A549 (cell line): ENCODE results near the gene CEP250. TPM values are rescaled to one million over a fixed set of nuclear protein-coding genes. Genes with fewer than 3 reads are reported as not detected.
A peak's percentile ranks its signal among the peaks of the same experiment; 100 is the strongest.

ENCODE experiments used
- ATAC-seq, 2 experiments: fragments of 200-7000 bp in 1 of 2; fragments of >200 bp in 1 of 2; cut with Nextera tagmentation in 1 of 2; cut with Tn5 transposase in 1 of 2; 3 replicates each; pipeline versions ENCODE4 v1.8.0 to v1.9.1; 2018 to 2020; ENCODE audit warnings: mild to moderate bottlenecking in 1 of 2, moderate library complexity in 1 of 2
- CTCF ChIA-PET: fragments of 300-600 bp; sonication (Branson Sonifier 250); formaldehyde crosslinking; extraction: SDS; loops from one replicate; lab custom pipeline; 2021; ENCODE audit warnings: antibody characterized with exemption, inconsistent platforms; lab: Yijun Ruan, JAX
- POLR2A ChIA-PET: fragments of 350-600 bp; formaldehyde crosslinking; extraction: SDS; loops from one replicate; lab custom pipeline; 2021; ENCODE audit warnings: antibody characterized with exemption, inconsistent platforms; lab: Yijun Ruan, JAX
- DNase-seq, 2 experiments: peaks; one replicate each; pipeline versions ENCODE4 v3.0.0 to v3.0.0-alpha.2; 2011 to 2016; ENCODE audit warnings: low read depth in 1 of 2, low spot score in 1 of 2
- FAIRE-seq: peaks from 2 replicates; lab custom pipeline; 2011; peaks lifted over from hg19 to GRCh38; lab: Jason Lieb, UNC
- H3K27ac ChIP-seq, 2 experiments: fragments of >200 bp; sonication (Bioruptor Twin); formaldehyde crosslinking; 3 replicates each; pipeline ENCODE4 v1.5.1; 2016 to 2017
- H3K4me1 ChIP-seq: fragments of >200 bp; sonication (Bioruptor Twin); formaldehyde crosslinking; 3 replicates; pipeline ENCODE4 v1.6.1; 2016
- H3K4me2 ChIP-seq: fragments of >200 bp; sonication (Bioruptor Twin); formaldehyde crosslinking; 3 replicates; pipeline ENCODE4 v1.6.1; 2016
- H3K4me3 ChIP-seq: fragments of >200 bp; sonication (Bioruptor Twin); formaldehyde crosslinking; 3 replicates; pipeline ENCODE4 v1.5.1; 2016
- H3K9me3 ChIP-seq: fragments of >200 bp; sonication (Bioruptor Twin); formaldehyde crosslinking; 3 replicates; pipeline ENCODE4 v1.6.1; 2016
- CEBPB ChIP-seq, 2 experiments: fragments of >200 bp in 1 of 2; sonication (Bioruptor Twin) in 1 of 2; formaldehyde crosslinking in 1 of 2; IDR thresholded peaks; 2 replicates each; pipeline ENCODE4 v1.6.1; 2012 to 2016
- CHD2 ChIP-seq: fragments of 150-350 bp; IDR thresholded peaks from 2 replicates; pipeline ENCODE4 v1.6.1; 2014; ENCODE audit warnings: low read length; ENCODE audit not compliant: partially characterized antibody
- CHD4 ChIP-seq: fragments of 200-600 bp; sonication (generic); IDR thresholded peaks from 2 replicates; pipeline ENCODE4 v1.6.1; 2016; ENCODE audit warnings: antibody characterized with exemption, mild to moderate bottlenecking, borderline replicate concordance
- E2F6 ChIP-seq: IDR thresholded peaks from 2 replicates; pipeline ENCODE4 v1.6.1; 2012; ENCODE audit warnings: low read depth, borderline replicate concordance
- EHF ChIP-seq: fragments of 250-450 bp; sonication (Bioruptor Pico); IDR thresholded peaks from 2 replicates; pipeline ENCODE4 v1.5.0; 2020; ENCODE audit warnings: mild to moderate bottlenecking
- FOSL2 ChIP-seq, 2 experiments: fragments of 450-650 bp in 1 of 2; fragments of >200 bp in 1 of 2; sonication (Bioruptor Twin) in 1 of 2; formaldehyde crosslinking; IDR thresholded peaks; 2 replicates each; pipeline versions ENCODE4 v1.5.0 to v1.6.1; 2016 to 2020; ENCODE audit warnings: mild to moderate bottlenecking in 1 of 2, moderate library complexity in 1 of 2
- HMGXB4 ChIP-seq: fragments of 250-450 bp; sonication (Bioruptor Pico); IDR thresholded peaks from 2 replicates; pipeline ENCODE4 v1.5.0; 2021; ENCODE audit warnings: mild to moderate bottlenecking, moderate library complexity, borderline replicate concordance
- KDM1A ChIP-seq: fragments of 200-600 bp; sonication (generic); IDR thresholded peaks from 2 replicates; pipeline ENCODE4 v1.6.1; 2016; ENCODE audit warnings: low read depth, mild to moderate bottlenecking
- NFE2L2 ChIP-seq: fragments of 150-350 bp; conservative IDR thresholded peaks from 2 replicates; pipeline ENCODE4 v1.6.1; 2014; ENCODE audit warnings: low read length
- POLR2A ChIP-seq: IDR thresholded peaks from 2 replicates; pipeline ENCODE4 v1.6.1; 2012; ENCODE audit warnings: mild to moderate bottlenecking, low read length
- RCOR1 ChIP-seq: fragments of 150-350 bp; IDR thresholded peaks from 2 replicates; pipeline ENCODE4 v1.6.1; 2014; ENCODE audit warnings: antibody characterized with exemption, low read length, low read depth
- REST ChIP-seq: fragments of 200-600 bp; sonication (generic); IDR thresholded peaks from 2 replicates; pipeline ENCODE4 v1.6.1; 2016; ENCODE audit warnings: antibody characterized with exemption, mild to moderate bottlenecking, moderate library complexity
- RNF2 ChIP-seq: fragments of 200-600 bp; sonication (generic); IDR thresholded peaks from 2 replicates; pipeline ENCODE4 v1.6.1; 2016; ENCODE audit warnings: low read depth, mild to moderate bottlenecking, antibody characterized with exemption, moderate library complexity, borderline replicate concordance
- TFCP2L1 ChIP-seq: fragments of 250-450 bp; sonication (Bioruptor Pico); IDR thresholded peaks from 2 replicates; pipeline ENCODE4 v1.5.0; 2021; ENCODE audit warnings: mild to moderate bottlenecking
- TP53 ChIP-seq: fragments of 250-450 bp; sonication (Bioruptor Pico); IDR thresholded peaks from 2 replicates; pipeline ENCODE4 v1.5.0; 2021; ENCODE audit warnings: mild to moderate bottlenecking, moderate library complexity
- USF2 ChIP-seq: fragments of 450-650 bp; IDR thresholded peaks from 2 replicates; pipeline ENCODE4 v1.6.1; 2014; ENCODE audit warnings: antibody characterized with exemption
- ZNF302 ChIP-seq: fragments of 250-450 bp; sonication (Bioruptor Pico); IDR thresholded peaks from 2 replicates; pipeline ENCODE4 v1.9.0; 2021; ENCODE audit warnings: inconsistent platforms, mild to moderate bottlenecking, moderate library complexity
- WGBS: methylation state at CpG from one replicate; pipeline ENCODE4 v1.1.6; 2017; ENCODE audit errors: missing lambda C conversion rate; 5-methylcytosine and 5-hydroxymethylcytosine counted together
- polyA plus RNA-seq, 4 experiments: library from polyadenylated mRNA; depleted of rRNA in 3 of 4; stranded (reverse); fragments of >200 nt; fragmentation: RNase III in 1 of 4; extraction: RNeasy Plus Mini Kit Qiagen cat#74134 plus additional on column Dnase treatment in 1 of 4; gene quantifications; 2 replicates in 3 of 4; 3 replicates in 1 of 4; pipeline ENCODE4 v1.2.3, GENCODE V29; 2011 to 2017

The CEP250 gene
- polyA plus RNA-seq, 2 of the 4 experiments (the other 2 are of a cell fraction), result 13.8 to 19.6 TPM

- Histone ChIP-seq H3K9me3 (no peaks in the 10 kb centered on the region), H3K27ac (no peak overlapping the region), H3K4me2 (no peak overlapping the region), H3K4me3 (no peak overlapping the region), H3K4me1 (peaks cover 8% of the 10 kb centered on the region; the same call in 2 of the 3 replicates)
- DNase-seq, result peak in 1 of 2 experiments; percentile 19
- ChIA-PET POLR2A (no interaction called here), CTCF (no interaction called here)
- WGBS, result 80% methylated on average over 11 of the region's 11 CpGs
- no peak for TF ChIP-seq EHF
- no peak for ATAC-seq
- FAIRE-seq, result no peak
Measured at GRCh38 chr20:35539756-35540212, 84.4 kb downstream of the CEP250 start.

- H3K4me1 ChIP-seq, result peaks cover 8% of the 10 kb centered on the region; the same call in 2 of the 3 replicates
- TF ChIP-seq POLR2A, result no peak
- no peak for TF ChIP-seq CHD4
- TF ChIP-seq USF2, result no peak
- TF ChIP-seq FOSL2 (IDR thresholded peaks at IDR 0.05), result no peak
- no peak for TF ChIP-seq FOSL2 (CRISPR knock-in tag; IDR thresholded peaks at IDR 0.05)
- no peak for TF ChIP-seq NFE2L2
- TF ChIP-seq HMGXB4 (CRISPR knock-in tag), result no peak
- TF ChIP-seq RCOR1, result no peak
- TF ChIP-seq CEBPB (IDR thresholded peaks at IDR 0.05), result no peak
- no peak for TF ChIP-seq ZNF302 (CRISPR knock-in tag)
- no peak for TF ChIP-seq TP53 (CRISPR knock-in tag)
- no peak for TF ChIP-seq REST
- no peak for TF ChIP-seq CHD2
- TF ChIP-seq RNF2, result no peak
- TF ChIP-seq KDM1A, result no peak
- TF ChIP-seq E2F6, result no peak
- TF ChIP-seq TFCP2L1 (CRISPR knock-in tag), result no peak
- no peaks in the 10 kb centered on the region for H3K9me3 ChIP-seq
- peak overlapping the region; percentile 99; the same call in 2 of the 3 replicates for H3K4me3 ChIP-seq
- ATAC-seq, result no peak
- no peak for FAIRE-seq
- DNase-seq, result no peak
- H3K4me2 ChIP-seq, result peak overlapping the region; percentile 88
- CTCF ChIA-PET, result interaction anchor here (1.0 to 3.0 kb wide), 5 partner anchors 9 to 413 kb away, joined by 3 to 8 read pairs (median 3); partner anchors contain the start of gene SCAND1
- peak overlapping the region in 1 of 2 experiments; percentile 99; a peak in 3 of 6 replicates for H3K27ac ChIP-seq
- 66% methylated on average over 13 of the region's 13 CpGs for WGBS
- POLR2A ChIA-PET, result interaction anchor here (0.6 to 1.3 kb wide), 5 partner anchors 25 to 413 kb away, joined by 3 to 6 read pairs (median 3); partner anchors contain the start of gene SCAND1
Measured at GRCh38 chr20:35541118-35541782, 85.9 kb downstream of the CEP250 start.
